K562 (cell line): ENCODE measurements around the gene MT1E. TPM values are rescaled to one million over a fixed set of nuclear protein-coding genes. Genes with fewer than 3 reads are reported as not detected.

Experiments used
- CBX2 ChIP-seq: fragments of 200-600 bp; sonication (generic); IDR thresholded peaks from one replicate; pipeline ENCODE4 v1.6.1; 2012; ENCODE audit warnings: mild to moderate bottlenecking, low read length, inconsistent platforms; ENCODE audit not compliant: insufficient read depth, poor library complexity, severe bottlenecking
- ESRRB ChIP-seq: fragments of 250-450 bp; sonication (Bioruptor Pico); IDR thresholded peaks from 2 replicates; pipeline ENCODE4 v1.5.0; 2020; ENCODE audit warnings: mild to moderate bottlenecking, moderate library complexity, borderline replicate concordance
- HDAC8 ChIP-seq: fragments of 450-650 bp; IDR thresholded peaks from 2 replicates; pipeline ENCODE4 v1.6.1; 2016; ENCODE audit warnings: mild to moderate bottlenecking, missing genetic modification characterization, moderate library complexity, missing compliant biosample characterization
- HNRNPK ChIP-seq: fragments of 200-400 bp; formaldehyde crosslinking; IDR thresholded peaks from one replicate; pipeline ENCODE4 v1.6.1; 2018; ENCODE audit warnings: mild to moderate bottlenecking, low read depth, low read length; ENCODE audit not compliant: poor library complexity, severe bottlenecking
- IRF2 ChIP-seq: sonication (generic); formaldehyde crosslinking; IDR thresholded peaks from 2 replicates; pipeline ENCODE4 v1.8.1; 2022; ENCODE audit warnings: mild to moderate bottlenecking, missing genetic modification reagents
- KLF10 ChIP-seq: fragments of 250-450 bp; sonication (Bioruptor Pico); IDR thresholded peaks from 2 replicates; pipeline ENCODE4 v1.6.1; 2021; ENCODE audit warnings: matching md5 sums
- MEF2D ChIP-seq: conservative IDR thresholded peaks from 2 replicates; pipeline ENCODE4 v1.6.1; 2016; ENCODE audit warnings: low read depth, missing genetic modification characterization, missing compliant biosample characterization
- NCOA4 ChIP-seq: fragments of 450-650 bp; IDR thresholded peaks from 2 replicates; pipeline ENCODE4 v1.6.1; 2018; ENCODE audit warnings: mild to moderate bottlenecking; ENCODE audit not compliant: partially characterized antibody
- POLR2AphosphoS2 ChIP-seq: IDR thresholded peaks from 2 replicates; pipeline ENCODE4 v1.6.1; 2012; ENCODE audit warnings: low read length, improper control_type of control experiment
- POLR2B ChIP-seq: fragments of 450-650 bp; IDR thresholded peaks from 2 replicates; pipeline ENCODE4 v1.6.1; 2018; ENCODE audit warnings: low read depth; ENCODE audit not compliant: partially characterized antibody
- SMC3 ChIP-seq: conservative IDR thresholded peaks from 2 replicates; pipeline ENCODE4 v1.6.1; 2011; ENCODE audit warnings: low read depth, low read length, improper control_type of control experiment; ENCODE audit not compliant: insufficient read depth
- XRCC4 ChIP-seq: IDR thresholded peaks from one replicate; pipeline ENCODE4 v1.6.1; 2011; ENCODE audit not compliant: insufficient read depth, insufficient read length; ENCODE audit errors: extremely low read depth
- ZNF644 ChIP-seq: fragments of 200-800 bp; sonication (Bioruptor generic); IDR thresholded peaks from 2 replicates; pipeline ENCODE4 v1.6.1; 2016; ENCODE audit warnings: low read depth, missing genetic modification characterization, missing compliant biosample characterization
- polyA plus RNA-seq, 8 experiments: library from polyadenylated mRNA; depleted of rRNA in 4 of 8; stranded (reverse) in 5 of 8; unstranded in 3 of 8; fragments of >200 nt; fragmentation: Nextera tagmentation in 2 of 8; fragmentation: Illumina TruSeq in 1 of 8; extraction: Ambion mirVana in 2 of 8; extraction: Trizol in 1 of 8; gene quantifications; 2 replicates each; pipeline versions ENCODE4 v1.2.1 to v1.2.3, GENCODE V29; 2011 to 2014; ENCODE audit warnings: inconsistent platforms in 1 of 8, missing spikeins in 1 of 8
- total RNA-seq, 7 experiments: library from RNA; depleted of rRNA in 6 of 7; stranded (reverse); fragments of >200 nt in 6 of 7; fragmentation: Illumina TruSeq in 2 of 7; extraction: Trizol in 2 of 7; gene quantifications; 2 replicates each; pipeline versions ENCODE4 v1.2.1 to v1.2.3, GENCODE V29; 2011 to 2021; ENCODE audit warnings: low replicate concordance in 1 of 7
- TF ChIP-seq, protein P1 (sequence below): fragments of 450-650 bp; IDR thresholded peaks from 2 replicates; pipeline ENCODE4 v1.7.0; 2016; ENCODE audit warnings: borderline replicate concordance
- TF ChIP-seq, protein P2 (sequence below): fragments of 450-650 bp; IDR thresholded peaks from 2 replicates; pipeline ENCODE4 v1.6.1; 2014; ENCODE audit warnings: low read depth, mild to moderate bottlenecking, moderate library complexity, borderline replicate concordance
- TF ChIP-seq, protein P3 (sequence below): fragments of 250-450 bp; sonication (Bioruptor Pico); IDR thresholded peaks from 2 replicates; pipeline ENCODE4 v1.8.0; 2021; ENCODE audit warnings: borderline replicate concordance, mild to moderate bottlenecking, moderate library complexity; ENCODE audit not compliant: poor library complexity, severe bottlenecking
- TF ChIP-seq, protein P4 (sequence below): fragments of 200-800 bp; sonication (Bioruptor generic); IDR thresholded peaks from 2 replicates; pipeline ENCODE4 v1.6.1; 2017; ENCODE audit warnings: missing genetic modification characterization, missing compliant biosample characterization
- TF ChIP-seq, protein P5 (sequence below): sonication (generic); formaldehyde crosslinking; IDR thresholded peaks from 2 replicates; pipeline ENCODE4 v1.8.0; 2023; ENCODE audit warnings: mild to moderate bottlenecking, missing genetic modification reagents
- TF ChIP-seq, protein P6 (sequence below): fragments of 250-450 bp; sonication (Bioruptor Pico); IDR thresholded peaks from 2 replicates; pipeline ENCODE4 v1.4.0; 2020; ENCODE audit warnings: mild to moderate bottlenecking, moderate library complexity, borderline replicate concordance

Gene MT1E
- total and polyA plus RNA-seq, 9 of the 15 experiments (the other 6 are each of a cell fraction or from before 2014, with no cell fraction given), result 0.29 to 0.81 (median 0.46) TPM; not detected in 3

DNA sequence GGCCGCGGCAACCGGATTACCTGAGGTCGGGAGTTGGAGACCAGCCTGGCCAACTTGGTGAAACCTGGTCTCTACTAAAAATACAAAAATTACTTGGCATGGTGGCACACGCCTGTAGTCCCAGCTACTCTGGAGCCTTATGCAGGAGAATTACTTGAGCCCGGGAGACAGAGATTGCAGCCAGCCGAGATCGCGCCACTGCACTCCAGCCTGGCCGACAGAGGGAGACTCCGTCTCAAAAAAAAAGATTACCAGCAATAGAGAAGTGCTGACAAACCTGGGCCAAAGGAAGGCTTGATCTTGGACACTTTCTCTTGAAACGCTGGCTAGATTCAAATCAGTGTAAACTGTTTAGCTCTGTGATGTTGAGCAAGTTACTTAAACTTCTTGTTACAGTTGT lies 48.3 kb downstream of the MT1E start (continued):
- TF ChIP-seq, protein P1, sequence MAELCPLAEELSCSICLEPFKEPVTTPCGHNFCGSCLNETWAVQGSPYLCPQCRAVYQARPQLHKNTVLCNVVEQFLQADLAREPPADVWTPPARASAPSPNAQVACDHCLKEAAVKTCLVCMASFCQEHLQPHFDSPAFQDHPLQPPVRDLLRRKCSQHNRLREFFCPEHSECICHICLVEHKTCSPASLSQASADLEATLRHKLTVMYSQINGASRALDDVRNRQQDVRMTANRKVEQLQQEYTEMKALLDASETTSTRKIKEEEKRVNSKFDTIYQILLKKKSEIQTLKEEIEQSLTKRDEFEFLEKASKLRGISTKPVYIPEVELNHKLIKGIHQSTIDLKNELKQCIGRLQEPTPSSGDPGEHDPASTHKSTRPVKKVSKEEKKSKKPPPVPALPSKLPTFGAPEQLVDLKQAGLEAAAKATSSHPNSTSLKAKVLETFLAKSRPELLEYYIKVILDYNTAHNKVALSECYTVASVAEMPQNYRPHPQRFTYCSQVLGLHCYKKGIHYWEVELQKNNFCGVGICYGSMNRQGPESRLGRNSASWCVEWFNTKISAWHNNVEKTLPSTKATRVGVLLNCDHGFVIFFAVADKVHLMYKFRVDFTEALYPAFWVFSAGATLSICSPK, result no peak
- TF ChIP-seq, protein P2, sequence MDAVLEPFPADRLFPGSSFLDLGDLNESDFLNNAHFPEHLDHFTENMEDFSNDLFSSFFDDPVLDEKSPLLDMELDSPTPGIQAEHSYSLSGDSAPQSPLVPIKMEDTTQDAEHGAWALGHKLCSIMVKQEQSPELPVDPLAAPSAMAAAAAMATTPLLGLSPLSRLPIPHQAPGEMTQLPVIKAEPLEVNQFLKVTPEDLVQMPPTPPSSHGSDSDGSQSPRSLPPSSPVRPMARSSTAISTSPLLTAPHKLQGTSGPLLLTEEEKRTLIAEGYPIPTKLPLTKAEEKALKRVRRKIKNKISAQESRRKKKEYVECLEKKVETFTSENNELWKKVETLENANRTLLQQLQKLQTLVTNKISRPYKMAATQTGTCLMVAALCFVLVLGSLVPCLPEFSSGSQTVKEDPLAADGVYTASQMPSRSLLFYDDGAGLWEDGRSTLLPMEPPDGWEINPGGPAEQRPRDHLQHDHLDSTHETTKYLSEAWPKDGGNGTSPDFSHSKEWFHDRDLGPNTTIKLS, result no peak
- no peak for TF ChIP-seq ESRRB (CRISPR knock-in tag)
- TF ChIP-seq ZNF644, result no peak
- TF ChIP-seq IRF2 (CRISPR knock-in tag), result no peak
- TF ChIP-seq HDAC8 (tag), result no peak
- peak; percentile 68 for TF ChIP-seq SMC3
- TF ChIP-seq, protein P3, sequence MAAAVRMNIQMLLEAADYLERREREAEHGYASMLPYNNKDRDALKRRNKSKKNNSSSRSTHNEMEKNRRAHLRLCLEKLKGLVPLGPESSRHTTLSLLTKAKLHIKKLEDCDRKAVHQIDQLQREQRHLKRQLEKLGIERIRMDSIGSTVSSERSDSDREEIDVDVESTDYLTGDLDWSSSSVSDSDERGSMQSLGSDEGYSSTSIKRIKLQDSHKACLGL (CRISPR knock-in tag), result no peak
- TF ChIP-seq NCOA4, result no peak
- no peak for TF ChIP-seq XRCC4
- no peak for TF ChIP-seq KLF10 (CRISPR knock-in tag)
- TF ChIP-seq, protein P4, sequence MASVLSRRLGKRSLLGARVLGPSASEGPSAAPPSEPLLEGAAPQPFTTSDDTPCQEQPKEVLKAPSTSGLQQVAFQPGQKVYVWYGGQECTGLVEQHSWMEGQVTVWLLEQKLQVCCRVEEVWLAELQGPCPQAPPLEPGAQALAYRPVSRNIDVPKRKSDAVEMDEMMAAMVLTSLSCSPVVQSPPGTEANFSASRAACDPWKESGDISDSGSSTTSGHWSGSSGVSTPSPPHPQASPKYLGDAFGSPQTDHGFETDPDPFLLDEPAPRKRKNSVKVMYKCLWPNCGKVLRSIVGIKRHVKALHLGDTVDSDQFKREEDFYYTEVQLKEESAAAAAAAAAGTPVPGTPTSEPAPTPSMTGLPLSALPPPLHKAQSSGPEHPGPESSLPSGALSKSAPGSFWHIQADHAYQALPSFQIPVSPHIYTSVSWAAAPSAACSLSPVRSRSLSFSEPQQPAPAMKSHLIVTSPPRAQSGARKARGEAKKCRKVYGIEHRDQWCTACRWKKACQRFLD (CRISPR knock-in tag), result no peak
- no peak for TF ChIP-seq POLR2AphosphoS2
- TF ChIP-seq, protein P5, sequence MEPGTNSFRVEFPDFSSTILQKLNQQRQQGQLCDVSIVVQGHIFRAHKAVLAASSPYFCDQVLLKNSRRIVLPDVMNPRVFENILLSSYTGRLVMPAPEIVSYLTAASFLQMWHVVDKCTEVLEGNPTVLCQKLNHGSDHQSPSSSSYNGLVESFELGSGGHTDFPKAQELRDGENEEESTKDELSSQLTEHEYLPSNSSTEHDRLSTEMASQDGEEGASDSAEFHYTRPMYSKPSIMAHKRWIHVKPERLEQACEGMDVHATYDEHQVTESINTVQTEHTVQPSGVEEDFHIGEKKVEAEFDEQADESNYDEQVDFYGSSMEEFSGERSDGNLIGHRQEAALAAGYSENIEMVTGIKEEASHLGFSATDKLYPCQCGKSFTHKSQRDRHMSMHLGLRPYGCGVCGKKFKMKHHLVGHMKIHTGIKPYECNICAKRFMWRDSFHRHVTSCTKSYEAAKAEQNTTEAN (CRISPR knock-in tag), result no peak
- TF ChIP-seq CBX2, result no peak
- TF ChIP-seq, protein P6, sequence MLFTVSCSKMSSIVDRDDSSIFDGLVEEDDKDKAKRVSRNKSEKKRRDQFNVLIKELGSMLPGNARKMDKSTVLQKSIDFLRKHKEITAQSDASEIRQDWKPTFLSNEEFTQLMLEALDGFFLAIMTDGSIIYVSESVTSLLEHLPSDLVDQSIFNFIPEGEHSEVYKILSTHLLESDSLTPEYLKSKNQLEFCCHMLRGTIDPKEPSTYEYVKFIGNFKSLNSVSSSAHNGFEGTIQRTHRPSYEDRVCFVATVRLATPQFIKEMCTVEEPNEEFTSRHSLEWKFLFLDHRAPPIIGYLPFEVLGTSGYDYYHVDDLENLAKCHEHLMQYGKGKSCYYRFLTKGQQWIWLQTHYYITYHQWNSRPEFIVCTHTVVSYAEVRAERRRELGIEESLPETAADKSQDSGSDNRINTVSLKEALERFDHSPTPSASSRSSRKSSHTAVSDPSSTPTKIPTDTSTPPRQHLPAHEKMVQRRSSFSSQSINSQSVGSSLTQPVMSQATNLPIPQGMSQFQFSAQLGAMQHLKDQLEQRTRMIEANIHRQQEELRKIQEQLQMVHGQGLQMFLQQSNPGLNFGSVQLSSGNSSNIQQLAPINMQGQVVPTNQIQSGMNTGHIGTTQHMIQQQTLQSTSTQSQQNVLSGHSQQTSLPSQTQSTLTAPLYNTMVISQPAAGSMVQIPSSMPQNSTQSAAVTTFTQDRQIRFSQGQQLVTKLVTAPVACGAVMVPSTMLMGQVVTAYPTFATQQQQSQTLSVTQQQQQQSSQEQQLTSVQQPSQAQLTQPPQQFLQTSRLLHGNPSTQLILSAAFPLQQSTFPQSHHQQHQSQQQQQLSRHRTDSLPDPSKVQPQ, result no peak
- no peak for TF ChIP-seq MEF2D (tag)
- TF ChIP-seq POLR2B, result no peak
- no peak for TF ChIP-seq HNRNPK
